Muscle of back (tissue), 11 donors: Measurements from ENCODE around the gene MREG. TPM values are rescaled to one million over a fixed set of nuclear protein-coding genes. Genes with fewer than 3 reads are reported as not detected.

Experiments used
- DNase-seq, 3 donors: peaks; one replicate each; pipeline versions ENCODE4 v3.0.0 to v3.0.0-alpha.2; 2013
- polyA plus RNA-seq, 10 donors: library from polyadenylated mRNA; unstranded; fragments of 120-200 nt; gene quantifications; one replicate each; pipeline ENCODE4 v1.2.1, GENCODE V29; 2013; ENCODE audit not compliant: insufficient read length in 10 of 10

MREG gene
- polyA plus RNA-seq, 10 donors = 1.0 to 4.7 (median 2.4) TPM

- DNase-seq = no peak
Observed at GRCh38 chr2:215898363-215898762, 115.0 kb downstream of the MREG start.

- no peak for DNase-seq
Observed at GRCh38 chr2:215896921-215897320, 116.4 kb downstream of the MREG start.

- DNase-seq = no peak
Observed at GRCh38 chr2:215895330-215895729, 118.0 kb downstream of the MREG start.

Other genes starting within 250 kb of the MREG start
- gene PECR, start 68.3 kb upstream of the MREG start, polyA plus RNA-seq = 1 to 10 TPM; 5.5 to 8.5 (median 7.1) TPM
- 1 to 10 TPM; 2.9 to 6.2 (median 3.9) TPM for gene TMEM169, start 68.4 kb upstream of the MREG start, polyA plus RNA-seq
- 100 to 1,000 TPM; 137 to 205 (median 170) TPM for gene XRCC5, start 95.8 kb upstream of the MREG start, polyA plus RNA-seq